Measurements from ENCODE around the gene CAMSAP1.

- TF ChIP-seq TCF12 (IDR thresholded peaks at IDR 0.05; ENCODE audit: low read depth) (no peak), NFIC (IDR thresholded peaks at IDR 0.05) (no peak), EGR1 (IDR thresholded peaks at IDR 0.05) (no peak), CREB1 (IDR thresholded peaks at IDR 0.05; ENCODE audit: low read depth) (no peak), TAF1 (IDR thresholded peaks at IDR 0.05; ENCODE audit: low read depth) (no peak)
Observed at GRCh38 chr9:135762921-135763320, 144.4 kb downstream of the CAMSAP1 start.
